Measurements from ENCODE around the gene XYLT1. TPM values are rescaled to one million over a fixed set of nuclear protein-coding genes. Genes with fewer than 3 reads are reported as not detected.

XYLT1 gene
- total and polyA plus RNA-seq, 3 experiments from 2014 or later = 1.4 to 9.1 (median 6.8) TPM

DNA sequence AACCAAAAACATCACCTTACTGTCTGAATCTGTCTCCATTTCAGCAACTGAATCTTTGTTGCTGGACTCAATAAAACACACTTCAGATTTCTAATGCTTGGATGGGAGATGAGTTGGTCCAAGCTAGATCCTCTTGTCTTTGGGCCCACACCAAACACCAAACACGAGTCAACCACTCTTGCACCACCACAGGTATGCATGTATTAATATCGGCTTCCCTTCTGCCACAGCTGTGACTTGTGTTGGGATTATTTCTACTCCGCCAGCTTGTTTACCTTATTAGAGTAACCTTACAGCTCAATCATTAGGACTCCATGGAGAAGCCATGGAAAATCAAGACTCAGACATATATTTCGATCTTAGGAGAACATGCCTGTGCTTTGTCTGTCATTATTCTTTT lies 49.9 kb downstream of the XYLT1 start:
- H3K27ac Mint-ChIP-seq = peak overlapping the region in 1 of 8 donors; percentile 9
- Histone ChIP-seq H3K27ac (ENCODE audit: low read depth, low read length) (no peak overlapping the region), H3K4me3 (ENCODE audit: low read length) (no peak overlapping the region), H3K9me3 (ENCODE audit: low read length) (no peaks in the 10 kb centered on the region), H3K36me3 (ENCODE audit: insufficient read depth, low read length) (no peaks in the 10 kb centered on the region), H3K4me1 (ENCODE audit: insufficient read depth, low read length) (peaks cover 18% of the 10 kb centered on the region), H3K27me3 (ENCODE audit: insufficient read depth, low read length, poor library complexity, severe bottlenecking) (no peaks in the 10 kb centered on the region)
- DNase-seq = no peak
- ChIA-PET CTCF (no interaction called here), POLR2A (no interaction called here)
- H3K36me3 Mint-ChIP-seq = peaks cover 0 to 7% (median 0%) of the 10 kb centered on the region in 3 donors
- no peak overlapping the region for H3K4me3 Mint-ChIP-seq
- H3K9me3 Mint-ChIP-seq = no peaks in the 10 kb centered on the region
- H3K27me3 Mint-ChIP-seq = no peaks in the 10 kb centered on the region
- peaks cover 34 to 50% (median 40%) of the 10 kb centered on the region in 3 donors for H3K4me1 Mint-ChIP-seq

DNA sequence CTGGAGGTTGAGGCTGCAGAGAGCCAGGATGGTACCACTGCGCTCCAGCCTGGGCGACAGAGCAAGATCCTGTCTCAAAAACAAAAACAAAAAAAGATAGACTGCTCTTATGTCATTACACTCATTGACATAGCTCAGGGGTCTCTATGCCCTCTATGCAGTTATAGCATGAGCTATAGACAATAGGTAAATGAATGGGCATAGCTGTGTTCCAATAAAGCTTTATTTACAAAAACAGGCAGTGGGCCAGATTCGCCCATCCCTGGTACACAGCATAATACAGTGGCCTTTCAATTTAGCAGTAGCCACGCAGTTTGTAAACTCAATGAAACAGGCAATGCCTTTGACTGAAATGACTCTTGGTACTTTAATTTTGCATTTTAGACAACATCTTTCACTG lies 51.5 kb downstream of the XYLT1 start:
- no peak for DNase-seq
- H3K36me3 ChIP-seq (ENCODE audit: insufficient read depth, low read length) = no peaks in the 10 kb centered on the region
- H3K9me3 Mint-ChIP-seq = no peaks in the 10 kb centered on the region
- peak overlapping the region in 1 of 8 donors; percentile 43 for H3K27ac Mint-ChIP-seq
- no peak overlapping the region for H3K4me3 Mint-ChIP-seq
- H3K4me1 Mint-ChIP-seq = peaks cover 43 to 54% (median 44%) of the 10 kb centered on the region in 3 donors
- no peak overlapping the region for H3K27ac ChIP-seq (ENCODE audit: low read depth, low read length)
- peaks cover 0 to 3% (median 0%) of the 10 kb centered on the region in 3 donors for H3K36me3 Mint-ChIP-seq
- H3K4me1 ChIP-seq (ENCODE audit: insufficient read depth, low read length) = peaks cover 20% of the 10 kb centered on the region
- CTCF ChIA-PET = no interaction called here
- no peak overlapping the region for H3K4me3 ChIP-seq (ENCODE audit: low read length)
- POLR2A ChIA-PET = interaction anchor here (0.6 kb wide), 1 partner anchor 61 kb away, joined by 3 read pairs; no protein-coding TSS in a partner anchor
- H3K9me3 ChIP-seq (ENCODE audit: low read length) = no peaks in the 10 kb centered on the region
- H3K27me3 ChIP-seq (ENCODE audit: insufficient read depth, low read length, poor library complexity, severe bottlenecking) = no peaks in the 10 kb centered on the region
- no peaks in the 10 kb centered on the region for H3K27me3 Mint-ChIP-seq

DNA sequence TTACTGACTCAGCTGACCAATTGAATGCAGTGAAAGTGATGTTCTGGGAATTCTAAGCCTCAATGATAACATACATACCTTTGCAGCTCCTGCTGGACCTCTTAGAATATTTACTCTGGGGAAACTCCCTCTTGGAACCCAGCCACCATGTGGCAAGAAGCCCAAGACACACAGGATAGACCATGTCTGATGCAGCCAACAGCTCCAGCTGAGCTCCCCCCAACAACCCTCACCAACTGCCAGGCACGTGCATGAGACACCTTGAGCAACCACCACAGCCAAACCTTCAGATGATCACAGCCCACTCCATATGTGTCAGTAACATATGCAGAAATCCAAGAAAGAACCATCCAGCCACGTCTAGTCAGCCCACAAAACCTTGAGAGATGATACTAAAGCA lies 53.0 kb downstream of the XYLT1 start:
- peaks cover 44 to 55% (median 45%) of the 10 kb centered on the region in 3 donors for H3K4me1 Mint-ChIP-seq
- no peak overlapping the region for H3K27ac ChIP-seq (ENCODE audit: low read depth, low read length)
- H3K36me3 Mint-ChIP-seq = peaks cover 0 to 2% (median 0%) of the 10 kb centered on the region in 3 donors
- H3K27me3 ChIP-seq (ENCODE audit: insufficient read depth, low read length, poor library complexity, severe bottlenecking) = no peaks in the 10 kb centered on the region
- H3K9me3 Mint-ChIP-seq = no peaks in the 10 kb centered on the region
- peak overlapping the region in 4 of 7 donors; percentile 38 to 90 (median 84) for H3K4me3 Mint-ChIP-seq
- H3K36me3 ChIP-seq (ENCODE audit: insufficient read depth, low read length) = no peaks in the 10 kb centered on the region
- peaks cover 20% of the 10 kb centered on the region for H3K4me1 ChIP-seq (ENCODE audit: insufficient read depth, low read length)
- H3K4me3 ChIP-seq (ENCODE audit: low read length) = no peak overlapping the region
- DNase-seq = no peak
- no peaks in the 10 kb centered on the region for H3K27me3 Mint-ChIP-seq
- peak overlapping the region; percentile 5 to 94 (median 75) for H3K27ac Mint-ChIP-seq
- H3K9me3 ChIP-seq (ENCODE audit: low read length) = no peaks in the 10 kb centered on the region
- ChIA-PET POLR2A (no interaction called here), CTCF (interaction anchor here (2.4 to 3.1 kb wide), 3 partner anchors 48 to 54 kb away, joined by 6 to 15 read pairs (median 13); no protein-coding TSS in a partner anchor)

DNA sequence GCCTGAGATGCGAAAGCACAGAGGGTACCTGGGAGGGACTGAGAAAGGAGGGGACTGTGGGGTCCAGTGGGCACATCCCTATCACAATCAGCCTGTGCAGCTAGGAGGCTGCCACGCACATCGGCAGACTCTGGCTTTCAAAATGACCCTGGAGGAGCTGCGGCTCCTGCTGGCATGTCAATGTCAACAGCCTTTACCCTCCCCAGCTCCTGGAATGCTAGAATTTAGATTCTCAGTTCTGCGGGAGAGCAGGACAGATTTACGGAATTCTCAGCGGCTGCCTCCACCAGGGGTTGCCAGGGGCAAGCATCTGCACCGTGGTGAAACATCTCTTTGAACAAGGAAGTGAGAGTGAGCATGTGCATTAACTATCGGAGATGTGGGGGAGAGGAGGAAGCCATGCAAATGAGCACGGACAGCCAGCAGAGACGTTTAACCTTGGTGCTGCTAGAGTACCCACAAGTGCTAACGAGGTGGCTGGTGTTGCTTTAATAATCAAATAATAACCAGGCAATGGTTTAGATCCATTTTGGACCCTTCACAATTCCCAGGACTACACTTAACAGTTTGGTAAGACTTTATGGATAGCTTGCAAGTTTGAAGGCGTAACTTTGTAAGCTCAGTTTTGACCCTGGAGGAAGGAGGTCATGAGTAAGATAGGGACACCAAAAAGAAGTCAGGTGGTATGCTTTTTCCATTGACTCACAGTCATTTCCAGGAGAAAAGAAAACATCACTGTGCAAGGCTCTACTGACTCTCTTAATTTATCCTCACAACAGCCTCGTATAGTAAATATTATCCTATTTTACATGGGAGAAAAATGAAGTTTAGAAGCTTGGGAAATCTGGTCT lies 54.1 kb downstream of the XYLT1 start:
- Mint-ChIP-seq H3K9me3 (no peaks in the 10 kb centered on the region), H3K4me3 (peak overlapping the region; percentile 38 to 92 (median 84)), H3K27me3 (no peaks in the 10 kb centered on the region), H3K36me3 (peaks cover 0 to 2% (median 0%) of the 10 kb centered on the region in 3 donors), H3K4me1 (peaks cover 44 to 63% (median 48%) of the 10 kb centered on the region in 3 donors), H3K27ac (peak overlapping the region; percentile 43 to 96 (median 91))
- Histone ChIP-seq H3K4me1 (ENCODE audit: insufficient read depth, low read length) (peaks cover 20% of the 10 kb centered on the region), H3K36me3 (ENCODE audit: insufficient read depth, low read length) (no peaks in the 10 kb centered on the region), H3K9me3 (ENCODE audit: low read length) (no peaks in the 10 kb centered on the region), H3K27ac (ENCODE audit: low read depth, low read length) (peak overlapping the region; percentile 12), H3K4me3 (ENCODE audit: low read length) (peak overlapping the region; percentile 38), H3K27me3 (ENCODE audit: insufficient read depth, low read length, poor library complexity, severe bottlenecking) (no peaks in the 10 kb centered on the region)
- peak in 4 of 5 donors; percentile 12 to 65 (median 53) for DNase-seq
- ChIA-PET POLR2A (interaction anchor here (2.2 kb wide), 1 partner anchor 47 kb away, joined by 6 read pairs; no protein-coding TSS in a partner anchor), CTCF (interaction anchor here (0.8 to 3.1 kb wide), 8 partner anchors 11 to 53 kb away, joined by 3 to 15 read pairs (median 5); no protein-coding TSS in a partner anchor)

DNA sequence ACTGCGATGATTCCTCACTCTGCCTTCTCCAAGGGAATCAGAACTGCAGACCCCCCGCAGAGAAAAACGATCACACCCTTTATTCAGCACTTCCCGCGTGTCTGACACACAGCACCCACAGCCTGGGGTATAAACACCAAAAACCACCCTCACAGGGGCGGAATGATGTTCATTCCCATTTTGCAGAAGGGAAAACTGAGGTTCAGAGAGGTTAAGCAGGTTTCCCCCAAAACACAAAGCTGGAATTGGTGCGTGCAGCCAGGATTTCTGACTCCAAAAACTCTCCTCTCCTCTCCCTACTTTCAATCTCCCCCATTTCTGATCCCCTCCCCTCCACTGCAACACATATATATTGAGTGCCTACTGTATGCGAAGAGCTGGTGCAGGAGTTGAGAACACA lies 55.8 kb downstream of the XYLT1 start:
- Mint-ChIP-seq H3K4me1 (peaks cover 49 to 66% (median 49%) of the 10 kb centered on the region in 3 donors), H3K4me3 (peak overlapping the region in 6 of 7 donors; percentile 3 to 68 (median 49)), H3K9me3 (no peaks in the 10 kb centered on the region), H3K36me3 (peaks cover 0 to 3% (median 0%) of the 10 kb centered on the region in 3 donors), H3K27me3 (no peaks in the 10 kb centered on the region), H3K27ac (peak overlapping the region in 4 of 8 donors; percentile 16 to 88 (median 38))
- Histone ChIP-seq H3K27ac (ENCODE audit: low read depth, low read length) (no peak overlapping the region), H3K36me3 (ENCODE audit: insufficient read depth, low read length) (no peaks in the 10 kb centered on the region), H3K9me3 (ENCODE audit: low read length) (no peaks in the 10 kb centered on the region), H3K4me1 (ENCODE audit: insufficient read depth, low read length) (peaks cover 20% of the 10 kb centered on the region), H3K4me3 (ENCODE audit: low read length) (no peak overlapping the region), H3K27me3 (ENCODE audit: insufficient read depth, low read length, poor library complexity, severe bottlenecking) (no peaks in the 10 kb centered on the region)
- ChIA-PET CTCF (interaction anchor here (1.2 to 3.1 kb wide), 4 partner anchors 9 to 55 kb away, joined by 3 to 13 read pairs (median 5); no protein-coding TSS in a partner anchor), POLR2A (no interaction called here)
- DNase-seq = no peak

DNA sequence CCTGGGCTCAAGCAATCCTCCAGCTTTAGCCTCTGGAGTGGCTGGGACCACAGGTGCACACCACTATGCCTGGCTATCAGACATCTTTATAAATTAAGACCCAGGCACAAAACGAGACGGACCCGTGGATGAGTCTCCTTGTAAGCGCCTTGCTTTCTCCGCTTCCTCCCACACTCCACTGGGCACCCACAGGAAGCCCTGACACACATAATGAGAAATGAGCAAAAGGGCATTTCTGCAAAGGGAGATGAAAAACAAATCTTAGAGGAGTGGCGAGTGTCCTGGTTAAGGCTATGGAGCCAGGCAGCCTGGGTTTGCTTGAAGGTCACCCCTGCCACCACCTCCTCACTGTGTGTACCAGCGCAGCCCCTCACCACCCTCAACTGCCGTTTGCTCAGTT lies 56.3 kb downstream of the XYLT1 start:
- Histone ChIP-seq H3K9me3 (ENCODE audit: low read length) (no peaks in the 10 kb centered on the region), H3K4me1 (ENCODE audit: insufficient read depth, low read length) (peaks cover 20% of the 10 kb centered on the region), H3K27ac (ENCODE audit: low read depth, low read length) (no peak overlapping the region), H3K4me3 (ENCODE audit: low read length) (no peak overlapping the region), H3K36me3 (ENCODE audit: insufficient read depth, low read length) (no peaks in the 10 kb centered on the region), H3K27me3 (ENCODE audit: insufficient read depth, low read length, poor library complexity, severe bottlenecking) (no peaks in the 10 kb centered on the region)
- H3K27ac Mint-ChIP-seq = peak overlapping the region in 5 of 8 donors; percentile 37 to 88 (median 71)
- CTCF ChIA-PET = interaction anchor here (1.2 kb wide), 1 partner anchor 55 kb away, joined by 3 read pairs; no protein-coding TSS in a partner anchor
- H3K4me1 Mint-ChIP-seq = peaks cover 49 to 68% (median 49%) of the 10 kb centered on the region in 3 donors
- no peaks in the 10 kb centered on the region for H3K9me3 Mint-ChIP-seq
- no peak for DNase-seq
- peaks cover 0 to 3% (median 0%) of the 10 kb centered on the region in 3 donors for H3K36me3 Mint-ChIP-seq
- POLR2A ChIA-PET = no interaction called here
- H3K27me3 Mint-ChIP-seq = no peaks in the 10 kb centered on the region
- peak overlapping the region in 5 of 7 donors; percentile 8 to 68 (median 45) for H3K4me3 Mint-ChIP-seq

DNA sequence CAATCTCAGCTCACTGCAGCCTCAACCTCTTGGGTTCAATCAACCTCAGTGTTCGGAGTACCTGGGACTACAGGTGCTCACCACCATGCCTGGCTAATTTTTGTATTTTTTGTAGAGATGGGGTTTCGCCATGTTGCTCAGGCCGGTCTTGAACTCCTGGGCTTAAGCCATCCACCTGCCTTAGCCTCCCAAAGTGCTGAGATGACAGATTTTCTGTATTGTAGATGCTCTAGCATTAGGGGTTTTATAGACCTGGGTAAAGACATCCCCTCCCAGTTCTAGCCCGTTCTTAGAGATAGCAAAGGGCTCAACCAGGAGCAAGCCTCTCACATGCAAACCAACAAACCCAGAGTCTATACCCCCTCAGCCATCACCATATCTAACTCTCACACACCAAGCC lies 57.3 kb downstream of the XYLT1 start:
- Mint-ChIP-seq H3K9me3 (no peaks in the 10 kb centered on the region), H3K27me3 (no peaks in the 10 kb centered on the region), H3K4me3 (peak overlapping the region in 1 of 7 donors; percentile 36), H3K27ac (no peak overlapping the region), H3K4me1 (peaks cover 49 to 73% (median 51%) of the 10 kb centered on the region in 3 donors), H3K36me3 (peaks cover 0 to 3% (median 3%) of the 10 kb centered on the region in 3 donors)
- Histone ChIP-seq H3K27ac (ENCODE audit: low read depth, low read length) (no peak overlapping the region), H3K36me3 (ENCODE audit: insufficient read depth, low read length) (no peaks in the 10 kb centered on the region), H3K9me3 (ENCODE audit: low read length) (no peaks in the 10 kb centered on the region), H3K4me1 (ENCODE audit: insufficient read depth, low read length) (peaks cover 20% of the 10 kb centered on the region), H3K27me3 (ENCODE audit: insufficient read depth, low read length, poor library complexity, severe bottlenecking) (no peaks in the 10 kb centered on the region), H3K4me3 (ENCODE audit: low read length) (no peak overlapping the region)
- DNase-seq = no peak
- ChIA-PET POLR2A (no interaction called here), CTCF (no interaction called here)

DNA sequence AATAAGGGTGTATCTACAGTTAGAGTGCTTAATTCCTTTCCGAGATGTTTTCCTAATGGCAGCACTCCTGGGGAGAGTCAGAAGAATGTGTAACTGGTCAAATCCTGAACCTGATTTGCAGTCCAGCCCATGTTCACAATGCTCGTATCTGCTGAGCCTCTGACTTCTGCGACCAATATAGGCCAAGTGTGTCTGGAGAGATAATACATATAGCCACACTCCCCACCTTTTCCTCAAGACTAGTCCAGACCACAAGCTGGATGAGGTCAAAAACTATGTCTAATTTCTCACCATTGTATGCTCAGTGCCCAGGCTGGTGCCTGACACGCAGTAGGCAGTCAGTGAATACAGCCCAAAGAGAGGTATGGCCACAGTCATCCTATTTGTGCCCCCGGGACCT lies 58.0 kb downstream of the XYLT1 start:
- Mint-ChIP-seq H3K27me3 (no peaks in the 10 kb centered on the region), H3K9me3 (peaks cover 0 to 1% (median 0%) of the 10 kb centered on the region in 5 donors), H3K4me3 (no peak overlapping the region), H3K36me3 (peaks cover 2 to 6% (median 4%) of the 10 kb centered on the region in 3 donors), H3K4me1 (peaks cover 46 to 70% (median 49%) of the 10 kb centered on the region in 3 donors), H3K27ac (peak overlapping the region in 1 of 8 donors; percentile 37)
- no peaks in the 10 kb centered on the region for H3K9me3 ChIP-seq (ENCODE audit: low read length)
- no peak overlapping the region for H3K27ac ChIP-seq (ENCODE audit: low read depth, low read length)
- DNase-seq = no peak
- peaks cover 20% of the 10 kb centered on the region for H3K4me1 ChIP-seq (ENCODE audit: insufficient read depth, low read length)
- no peaks in the 10 kb centered on the region for H3K27me3 ChIP-seq (ENCODE audit: insufficient read depth, low read length, poor library complexity, severe bottlenecking)
- ChIA-PET POLR2A (no interaction called here), CTCF (no interaction called here)
- H3K36me3 ChIP-seq (ENCODE audit: insufficient read depth, low read length) = no peaks in the 10 kb centered on the region
- no peak overlapping the region for H3K4me3 ChIP-seq (ENCODE audit: low read length)

All from CD8-positive, alpha-beta memory T cell (primary cell).